ENCODE data around the gene ITGAX. TPM values are rescaled to one million over a fixed set of nuclear protein-coding genes. Genes with fewer than 3 reads are reported as not detected.

ITGAX gene
- total RNA-seq, 1 experiment from 2014 or later: not detected

- Histone ChIP-seq H3F3A (ENCODE audit: low read length, unreplicated experiment) (no peaks in the 10 kb centered on the region), H3K36me3 (ENCODE audit: low read depth, low read length) (no peaks in the 10 kb centered on the region), H3K27me3 (ENCODE audit: low read length) (no peaks in the 10 kb centered on the region), H3K4me1 (ENCODE audit: insufficient read depth, low read length) (no peaks in the 10 kb centered on the region), H3K9me2 (replicated peaks; ENCODE audit: low read length) (no peaks in the 10 kb centered on the region), H3K27ac (ENCODE audit: low read length) (no peak overlapping the region), H4K20me1 (ENCODE audit: low read length) (no peaks in the 10 kb centered on the region), H3K4me3 (ENCODE audit: low read length) (no peak overlapping the region), H3K9ac (ENCODE audit: low read length) (no peak overlapping the region), H3K4me2 (ENCODE audit: low read length) (no peak overlapping the region), H2AFZ (ENCODE audit: low read length) (no peak overlapping the region), H3K79me2 (ENCODE audit: low read length) (no peaks in the 10 kb centered on the region), H3K9me3 (ENCODE audit: low read length) (no peaks in the 10 kb centered on the region)
- CTCF ChIA-PET: no interaction called here
- no peak for DNase-seq
- no peak for ATAC-seq
- intact Hi-C loops (cut with micrococcal nuclease): no loop called here
- no TSS peak for BruUV-seq (replicated peaks)
- TF ChIP-seq EZH2 (IDR thresholded peaks at IDR 0.05; ENCODE audit: low read length, unreplicated experiment) (no peak), EZH2phosphoT487 (IDR thresholded peaks at IDR 0.05; ENCODE audit: borderline replicate concordance, low read length) (no peak), CTCF (conservative IDR thresholded peaks at IDR 0.05; ENCODE audit: low read depth, low read length) (no peak)
- POLR2A ChIA-PET (ENCODE audit: unreplicated experiment): no interaction called here
Measured at GRCh38 chr16:31362476-31363405, 7.8 kb downstream of the ITGAX start.

- POLR2A ChIA-PET (ENCODE audit: unreplicated experiment): no interaction called here
- H3K4me3 ChIP-seq (ENCODE audit: low read length): no peak overlapping the region
Measured at GRCh38 chr16:31363721-31364120, 8.7 kb downstream of the ITGAX start.

More at GRCh38 chr16:31363721-31364120, 8.7 kb downstream of the ITGAX start:
- H3K79me2 ChIP-seq (ENCODE audit: low read length): no peaks in the 10 kb centered on the region
- no peak overlapping the region for H3K27ac ChIP-seq (ENCODE audit: low read length)
- intact Hi-C loops (cut with micrococcal nuclease): no loop called here
- H4K20me1 ChIP-seq (ENCODE audit: low read length): no peaks in the 10 kb centered on the region
- BruUV-seq (replicated peaks): no TSS peak
- no peak overlapping the region for H2AFZ ChIP-seq (ENCODE audit: low read length)
- no peaks in the 10 kb centered on the region for H3K36me3 ChIP-seq (ENCODE audit: low read depth, low read length)
- H3K4me2 ChIP-seq (ENCODE audit: low read length): no peak overlapping the region
- no peaks in the 10 kb centered on the region for H3K27me3 ChIP-seq (ENCODE audit: low read length)
- H3K9me2 ChIP-seq (replicated peaks; ENCODE audit: low read length): no peaks in the 10 kb centered on the region
- H3K9me3 ChIP-seq (ENCODE audit: low read length): no peaks in the 10 kb centered on the region
- no peaks in the 10 kb centered on the region for H3F3A ChIP-seq (ENCODE audit: low read length, unreplicated experiment)
- no peak for ATAC-seq
- no peak overlapping the region for H3K9ac ChIP-seq (ENCODE audit: low read length)
- TF ChIP-seq CTCF (conservative IDR thresholded peaks at IDR 0.05; ENCODE audit: low read depth, low read length): no peak
- CTCF ChIA-PET: no interaction called here
- H3K4me1 ChIP-seq (ENCODE audit: insufficient read depth, low read length): no peaks in the 10 kb centered on the region
- DNase-seq: no peak
